GM12873 (cell line): ENCODE measurements around the gene KHDRBS1.

ENCODE experiments used
- TF ChIP-seq, protein P1 (sequence below): IDR thresholded peaks from 2 replicates; pipeline ENCODE4 v1.5.1; 2012; ENCODE audit warnings: low read depth, mild to moderate bottlenecking, moderate library complexity, low read length, control low read depth; ENCODE audit not compliant: insufficient read depth; ENCODE audit errors: missing control alignments

The KHDRBS1 gene

GRCh38 chr1:32042330-32042729 is 28.7 kb downstream of the KHDRBS1 start:
- TF ChIP-seq, protein P1, sequence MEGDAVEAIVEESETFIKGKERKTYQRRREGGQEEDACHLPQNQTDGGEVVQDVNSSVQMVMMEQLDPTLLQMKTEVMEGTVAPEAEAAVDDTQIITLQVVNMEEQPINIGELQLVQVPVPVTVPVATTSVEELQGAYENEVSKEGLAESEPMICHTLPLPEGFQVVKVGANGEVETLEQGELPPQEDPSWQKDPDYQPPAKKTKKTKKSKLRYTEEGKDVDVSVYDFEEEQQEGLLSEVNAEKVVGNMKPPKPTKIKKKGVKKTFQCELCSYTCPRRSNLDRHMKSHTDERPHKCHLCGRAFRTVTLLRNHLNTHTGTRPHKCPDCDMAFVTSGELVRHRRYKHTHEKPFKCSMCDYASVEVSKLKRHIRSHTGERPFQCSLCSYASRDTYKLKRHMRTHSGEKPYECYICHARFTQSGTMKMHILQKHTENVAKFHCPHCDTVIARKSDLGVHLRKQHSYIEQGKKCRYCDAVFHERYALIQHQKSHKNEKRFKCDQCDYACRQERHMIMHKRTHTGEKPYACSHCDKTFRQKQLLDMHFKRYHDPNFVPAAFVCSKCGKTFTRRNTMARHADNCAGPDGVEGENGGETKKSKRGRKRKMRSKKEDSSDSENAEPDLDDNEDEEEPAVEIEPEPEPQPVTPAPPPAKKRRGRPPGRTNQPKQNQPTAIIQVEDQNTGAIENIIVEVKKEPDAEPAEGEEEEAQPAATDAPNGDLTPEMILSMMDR, result no peak

DNA sequence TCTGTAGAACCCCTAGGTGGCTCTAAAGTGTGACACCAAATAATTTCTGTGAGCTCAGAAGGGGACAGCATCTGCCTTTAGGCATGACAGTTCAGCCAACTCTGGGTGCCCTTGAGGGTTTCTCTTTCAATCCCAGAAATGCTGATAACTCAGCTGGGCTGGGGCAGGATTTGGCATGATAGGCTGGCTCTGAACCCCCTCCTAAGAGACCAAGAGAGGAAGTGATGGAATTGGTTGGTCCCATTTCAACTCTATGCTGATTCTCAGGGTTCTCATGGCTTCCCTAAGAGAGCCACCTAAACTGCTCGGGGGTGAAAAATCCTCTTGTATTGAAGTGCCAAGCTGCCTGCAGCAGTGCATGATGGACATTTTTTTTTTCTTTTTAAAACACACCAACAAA is 30.6 kb downstream of the KHDRBS1 start:
- TF ChIP-seq, protein P1, result no peak

- TF ChIP-seq, protein P1, result no peak
These were observed 32.1 kb downstream of the KHDRBS1 start for GRCh38 chr1:32045772-32046171.

- TF ChIP-seq, protein P1, result no peak
These were observed 34.0 kb downstream of the KHDRBS1 start for GRCh38 chr1:32047701-32048100.

- TF ChIP-seq, protein P1, result no peak
These were observed 34.8 kb downstream of the KHDRBS1 start for GRCh38 chr1:32048440-32048839.

GRCh38 chr1:32051706-32052105 is 38.0 kb downstream of the KHDRBS1 start:
- TF ChIP-seq, protein P1, result no peak

DNA sequence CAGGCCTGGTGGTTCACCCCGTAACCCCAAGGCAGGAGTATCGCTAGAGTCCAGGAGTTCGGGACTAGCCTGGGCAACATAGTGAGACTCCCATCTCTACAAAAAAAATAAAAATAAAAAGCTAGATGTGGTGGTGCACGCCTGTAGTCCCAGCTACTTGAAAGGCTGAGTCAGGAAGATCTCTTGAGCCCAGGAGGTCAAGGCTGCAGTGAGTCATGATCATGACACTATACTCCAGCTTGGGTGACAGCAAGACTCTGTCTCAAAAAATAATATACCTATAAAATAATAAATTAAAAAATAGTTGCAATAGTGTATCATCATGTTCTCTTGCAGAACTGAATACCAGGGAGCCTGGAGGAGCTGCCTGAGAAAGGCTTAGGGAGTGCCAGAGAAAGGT is 39.2 kb downstream of the KHDRBS1 start:
- TF ChIP-seq, protein P1, result no peak
